ENCODE data around the gene GUCA1C. TPM values are rescaled to one million over a fixed set of nuclear protein-coding genes. Genes with fewer than 3 reads are reported as not detected.
A peak's percentile ranks its signal among the peaks of the same experiment; 100 is the strongest.

GUCA1C gene, protein sequence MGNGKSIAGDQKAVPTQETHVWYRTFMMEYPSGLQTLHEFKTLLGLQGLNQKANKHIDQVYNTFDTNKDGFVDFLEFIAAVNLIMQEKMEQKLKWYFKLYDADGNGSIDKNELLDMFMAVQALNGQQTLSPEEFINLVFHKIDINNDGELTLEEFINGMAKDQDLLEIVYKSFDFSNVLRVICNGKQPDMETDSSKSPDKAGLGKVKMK
- total RNA-seq = 0.19 TPM in 1 of 2 replicates, not detected in the other

DNA sequence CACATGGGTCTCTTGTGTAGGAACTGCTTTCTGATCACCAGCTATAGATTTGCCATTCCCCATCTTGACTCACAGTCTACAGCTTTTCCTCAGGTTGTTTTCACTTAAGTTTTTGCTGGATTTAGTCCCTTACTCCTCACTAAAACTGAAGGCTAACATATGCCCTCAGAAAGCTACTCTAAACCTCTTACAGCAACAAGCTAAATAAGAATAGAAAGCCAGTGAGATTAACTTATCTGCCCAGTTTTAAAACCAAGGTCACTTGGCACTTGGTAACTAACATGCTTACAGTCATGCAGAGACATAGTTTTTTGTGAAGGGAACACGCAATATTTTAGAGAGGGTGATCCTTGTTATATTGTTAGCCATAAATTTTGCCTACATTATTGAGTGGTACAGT is at the start of gene GUCA1C:
Gene GUCA1C, minus strand, starts transcription at position 180 of the 400 bp plus-strand sequence. Its CDS starts 117 bp downstream, at position 63.
- DNase-seq = no peak

DNA sequence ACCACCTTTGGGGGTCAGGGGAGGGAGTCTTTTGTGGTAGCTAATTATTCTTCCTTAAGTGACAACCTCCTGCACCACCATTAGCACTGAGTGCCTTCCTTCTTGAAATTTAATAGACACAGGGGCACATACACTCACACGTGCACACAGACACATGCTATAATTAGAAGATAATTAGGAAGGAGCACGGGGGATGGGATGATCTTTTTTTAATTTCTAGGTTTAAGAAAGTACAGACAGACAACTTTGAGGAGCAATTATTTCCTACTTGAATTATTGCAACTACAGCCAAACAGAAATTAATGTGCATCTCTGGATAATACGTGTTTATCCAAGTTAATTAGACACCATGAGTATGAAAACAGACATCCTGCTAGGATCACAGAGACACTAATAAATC is 44.8 kb upstream of the GUCA1C start:
- DNase-seq = no peak

DNA sequence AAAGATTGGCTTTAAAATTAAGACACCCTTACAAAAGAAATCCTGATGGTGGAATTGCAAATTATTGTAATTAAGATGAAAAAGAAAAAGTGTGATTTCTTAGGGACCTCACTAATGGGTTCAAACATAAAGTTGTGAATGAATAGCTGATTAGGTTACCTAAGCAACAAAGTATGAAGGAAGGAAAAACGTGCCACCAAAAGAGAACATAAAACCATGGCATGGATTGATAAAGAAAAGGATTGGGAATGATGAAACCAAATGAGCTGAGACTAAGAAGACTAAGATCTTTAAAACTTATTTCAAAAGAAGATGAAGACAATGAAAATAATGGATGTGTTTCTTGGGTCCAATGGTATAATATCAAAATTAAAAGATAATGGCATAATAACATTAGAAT is 32.2 kb upstream of the GUCA1C start:
- no peak for DNase-seq

DNA sequence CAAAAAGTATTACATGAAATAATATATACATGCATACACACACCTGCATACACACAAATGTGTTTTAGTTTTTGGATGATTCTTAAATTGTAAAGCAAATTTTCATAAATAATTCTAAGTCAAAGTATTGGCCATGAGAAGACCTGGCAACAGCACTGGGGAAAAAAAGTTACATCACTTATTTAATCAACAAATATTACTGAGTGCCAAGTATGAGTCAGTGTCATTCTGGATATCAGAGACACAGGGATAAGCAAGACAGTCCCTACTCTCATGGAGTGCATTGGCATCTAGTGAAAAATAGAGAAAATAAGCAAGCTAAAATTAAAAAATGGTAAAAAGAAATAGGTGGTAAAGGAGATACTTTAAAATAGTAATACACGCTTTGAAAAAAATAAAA is 29.4 kb upstream of the GUCA1C start:
- no peak for DNase-seq

DNA sequence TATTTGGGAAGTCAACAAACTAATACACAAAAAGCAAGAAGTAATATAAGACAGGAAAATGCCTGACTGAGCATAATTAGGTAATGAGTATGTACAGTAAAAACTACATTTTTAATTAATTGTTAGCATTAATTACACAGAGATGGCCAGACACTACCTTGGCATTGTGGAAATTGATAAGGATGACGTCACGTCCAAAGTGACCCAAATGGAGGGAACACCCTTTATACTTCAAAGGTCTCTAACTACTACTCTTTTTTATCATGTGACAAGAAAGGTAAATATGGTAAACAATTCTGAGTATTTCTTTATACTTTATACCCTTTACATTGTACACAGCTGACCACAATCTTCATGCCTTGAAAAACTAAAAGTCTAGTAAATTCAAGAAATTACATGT is 22.4 kb upstream of the GUCA1C start:
- no peak for DNase-seq

DNA sequence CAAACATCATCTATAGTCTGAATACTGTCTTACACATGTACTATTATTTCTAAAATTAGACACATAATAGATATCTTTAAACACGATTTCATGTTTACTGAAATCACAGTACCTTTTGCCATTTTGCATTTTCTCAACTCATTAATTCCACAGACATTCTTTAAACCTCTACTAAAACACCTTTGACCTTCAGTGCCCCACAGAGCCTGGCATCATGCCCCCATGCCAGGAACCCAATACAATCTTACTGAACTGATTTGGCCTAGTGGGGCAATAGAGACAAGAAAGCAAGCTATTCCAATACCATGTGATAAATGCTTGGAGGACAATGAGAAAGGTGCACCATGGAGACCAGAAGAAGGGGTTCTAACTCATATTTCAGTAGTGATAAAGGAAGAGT is 19.3 kb upstream of the GUCA1C start:
- no peak for DNase-seq

DNA sequence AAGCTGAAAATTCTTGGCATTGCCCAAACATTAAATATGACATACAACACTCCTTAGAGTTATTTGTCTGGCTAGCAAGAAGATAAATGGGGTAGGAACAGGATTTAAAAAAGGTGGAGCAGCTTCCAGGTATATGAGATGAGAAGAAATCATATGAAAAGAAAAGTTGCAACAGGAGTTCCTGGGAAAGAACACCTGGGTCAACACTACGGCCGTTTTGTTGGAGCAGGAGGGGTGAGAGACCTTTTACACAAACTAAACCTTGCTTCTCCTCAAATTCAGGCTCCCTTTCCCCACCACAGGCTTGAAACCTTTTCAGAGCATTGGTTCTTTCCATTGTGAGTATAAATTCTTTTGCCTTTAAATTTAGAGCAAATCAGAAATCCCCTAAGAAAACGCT is 18.8 kb upstream of the GUCA1C start:
- DNase-seq = no peak

DNA sequence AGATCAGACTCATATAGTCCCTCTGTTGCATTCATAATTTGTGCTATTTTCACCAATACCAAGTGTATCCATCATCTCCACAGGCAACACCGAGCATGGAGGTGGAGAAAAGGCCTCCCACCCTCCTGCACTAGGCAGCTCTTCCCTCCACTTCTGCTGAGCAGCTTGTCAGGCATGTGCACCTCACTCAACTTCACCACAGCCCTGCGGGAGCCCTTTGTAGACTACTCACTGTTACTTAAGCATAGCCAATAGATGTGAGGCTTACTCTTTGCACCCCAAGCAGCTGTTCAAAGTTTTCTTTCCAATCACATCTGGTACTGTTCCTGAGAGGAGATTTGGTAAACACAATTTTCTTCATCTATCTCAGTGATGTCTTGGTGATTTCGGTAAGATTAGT is 16.9 kb upstream of the GUCA1C start:
- no peak for DNase-seq

DNA sequence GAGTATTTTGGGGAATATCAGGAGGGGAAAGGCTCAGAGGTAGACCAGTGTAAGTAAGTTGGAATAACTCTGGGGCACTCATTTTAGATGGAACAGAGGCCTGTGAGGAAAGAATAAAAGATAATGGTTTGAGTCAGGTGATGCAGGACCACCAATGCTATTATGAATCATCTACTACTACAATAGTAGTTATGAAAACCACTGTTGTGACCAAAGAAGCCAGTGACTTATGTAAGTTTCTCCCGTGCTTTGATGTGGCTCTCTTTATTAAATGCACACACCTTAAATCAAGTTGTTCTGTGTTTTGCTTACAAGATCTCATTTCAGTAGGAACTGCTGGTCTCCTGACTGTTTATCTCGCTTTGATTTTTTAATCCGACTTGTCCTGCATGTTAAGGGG is 13.1 kb upstream of the GUCA1C start:
- DNase-seq = no peak

DNA sequence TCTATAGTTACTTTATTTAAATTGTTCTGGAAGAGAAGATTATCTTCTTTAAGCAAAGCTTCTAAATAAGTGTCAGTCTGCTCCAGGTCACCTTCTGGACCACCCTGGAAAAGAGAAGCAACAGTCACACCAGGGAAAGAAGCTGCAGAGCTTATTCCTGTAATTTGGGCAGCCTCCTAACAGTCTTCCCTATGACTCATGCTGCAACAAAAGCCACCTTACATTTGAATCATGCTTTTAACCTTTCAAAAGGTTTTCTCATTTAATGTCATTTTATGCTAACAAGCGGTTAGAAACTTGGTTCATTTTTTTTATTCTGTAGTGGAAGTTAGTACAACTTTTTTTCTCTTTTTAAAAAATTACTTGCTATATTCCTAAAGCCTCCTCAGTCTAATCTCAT is 5.3 kb upstream of the GUCA1C start:
- DNase-seq = no peak

DNA sequence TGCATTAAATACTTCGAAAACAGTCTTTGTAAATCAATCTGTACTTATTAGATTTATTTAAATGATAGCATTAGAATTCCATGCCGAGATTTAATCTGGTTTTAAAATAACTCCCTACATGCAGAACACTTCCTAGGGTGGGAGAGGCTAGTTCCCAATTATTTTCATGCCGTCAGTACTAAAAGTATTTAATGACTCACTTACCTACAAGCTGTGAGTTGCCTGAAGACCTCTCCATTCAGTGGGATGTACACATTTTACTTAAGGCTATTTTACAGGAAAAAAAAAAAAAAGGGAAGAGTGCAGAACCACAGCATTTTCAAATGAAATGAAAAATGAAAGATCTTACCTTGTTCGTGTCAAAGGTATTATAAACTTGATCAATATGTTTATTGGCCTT is 469 bp downstream of the GUCA1C start:
- no peak for DNase-seq

DNA sequence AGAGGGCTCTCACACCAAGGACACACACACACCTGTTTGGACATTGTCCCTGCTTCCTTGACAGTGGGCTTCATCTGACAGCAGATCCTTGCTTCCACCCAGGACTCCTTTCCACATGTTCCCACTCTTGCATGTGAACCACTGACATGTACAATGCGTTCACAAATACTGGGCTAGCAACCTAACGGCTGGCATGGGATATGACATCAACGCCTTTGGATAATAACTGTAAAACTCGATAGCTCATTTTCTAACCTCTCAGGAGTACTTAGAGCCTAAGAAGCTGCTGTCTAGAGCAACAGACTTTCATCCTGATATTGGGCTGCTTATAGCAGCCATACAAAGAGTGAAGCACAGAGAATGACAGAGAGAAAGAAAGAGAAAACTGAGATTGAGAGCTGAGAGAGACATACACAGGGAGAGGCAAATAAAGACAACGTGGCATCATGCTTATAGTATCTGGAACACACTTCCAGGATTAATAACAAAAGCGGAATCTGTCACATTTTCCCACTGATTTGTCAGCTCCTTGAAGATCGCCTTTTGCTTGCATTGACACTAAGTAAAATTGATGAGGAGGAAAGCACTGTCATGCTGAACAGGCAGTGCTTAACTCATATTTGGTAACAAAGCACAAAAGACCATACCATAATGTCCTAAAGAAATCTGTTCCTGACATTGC is 1.7 kb downstream of the GUCA1C start:
- no peak for DNase-seq

DNA sequence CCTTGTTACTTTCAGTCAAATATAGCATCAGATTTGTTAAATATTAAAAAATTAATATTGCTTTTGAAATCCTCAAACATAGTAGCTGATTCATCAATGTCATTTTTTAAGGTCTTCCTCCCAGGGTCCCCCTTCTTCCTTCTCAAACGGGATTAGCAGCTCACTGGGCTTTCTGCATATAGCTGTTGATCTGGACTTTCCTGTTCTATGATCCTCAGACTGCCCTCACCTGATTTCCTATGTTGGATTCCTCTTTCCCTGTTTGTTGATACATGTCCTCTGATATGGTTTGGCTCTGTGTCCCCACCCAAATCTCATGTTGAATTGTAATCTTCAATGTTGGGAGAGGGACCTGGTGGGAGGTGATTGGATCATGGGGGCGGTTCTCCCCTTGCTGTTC is 5.8 kb downstream of the GUCA1C start:
- no peak for DNase-seq

DNA sequence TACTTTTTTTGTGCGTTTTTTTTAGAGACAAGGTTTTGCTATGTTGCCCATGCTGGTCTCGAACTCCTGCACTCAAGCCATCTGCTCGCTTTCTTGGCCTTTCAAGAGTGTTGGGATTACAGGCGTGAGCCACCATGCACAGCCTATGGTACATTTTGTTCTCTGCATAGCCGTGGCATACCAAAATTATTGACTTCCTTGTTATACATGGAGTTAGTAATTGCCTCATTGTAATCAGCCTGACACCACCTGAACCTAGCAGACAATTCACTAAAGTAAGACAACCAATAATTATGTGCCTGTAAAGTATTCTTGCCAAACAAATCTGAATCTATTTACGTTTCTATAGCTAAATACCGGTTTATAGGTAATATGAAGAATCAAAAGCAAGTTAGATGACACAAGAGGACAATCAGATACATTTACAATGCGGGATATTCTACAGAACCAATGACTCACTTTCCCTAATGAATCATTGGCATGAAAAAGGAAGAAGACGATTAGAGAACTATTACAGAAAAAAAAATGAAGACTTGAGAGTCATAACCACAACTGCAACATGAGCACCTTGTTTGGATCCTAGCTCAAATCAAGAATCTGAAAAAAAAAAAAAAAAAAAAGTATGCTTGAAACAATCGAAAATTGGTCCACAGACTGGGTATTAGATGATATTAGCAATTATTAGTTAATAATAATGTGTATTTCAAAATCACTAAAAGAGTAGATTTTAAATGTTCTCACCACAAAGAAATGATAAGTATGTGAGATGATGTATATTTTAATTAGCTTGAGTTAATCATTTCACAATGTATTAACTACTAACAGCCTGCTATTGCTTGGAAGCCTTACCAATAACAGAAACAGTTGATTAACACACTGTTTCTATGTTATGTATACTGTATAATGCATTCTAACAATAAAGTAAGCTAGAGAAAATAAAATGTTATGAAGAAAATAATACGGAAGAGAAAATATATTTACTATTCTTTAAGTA is 7.1 kb downstream of the GUCA1C start:
- DNase-seq = no peak

DNA sequence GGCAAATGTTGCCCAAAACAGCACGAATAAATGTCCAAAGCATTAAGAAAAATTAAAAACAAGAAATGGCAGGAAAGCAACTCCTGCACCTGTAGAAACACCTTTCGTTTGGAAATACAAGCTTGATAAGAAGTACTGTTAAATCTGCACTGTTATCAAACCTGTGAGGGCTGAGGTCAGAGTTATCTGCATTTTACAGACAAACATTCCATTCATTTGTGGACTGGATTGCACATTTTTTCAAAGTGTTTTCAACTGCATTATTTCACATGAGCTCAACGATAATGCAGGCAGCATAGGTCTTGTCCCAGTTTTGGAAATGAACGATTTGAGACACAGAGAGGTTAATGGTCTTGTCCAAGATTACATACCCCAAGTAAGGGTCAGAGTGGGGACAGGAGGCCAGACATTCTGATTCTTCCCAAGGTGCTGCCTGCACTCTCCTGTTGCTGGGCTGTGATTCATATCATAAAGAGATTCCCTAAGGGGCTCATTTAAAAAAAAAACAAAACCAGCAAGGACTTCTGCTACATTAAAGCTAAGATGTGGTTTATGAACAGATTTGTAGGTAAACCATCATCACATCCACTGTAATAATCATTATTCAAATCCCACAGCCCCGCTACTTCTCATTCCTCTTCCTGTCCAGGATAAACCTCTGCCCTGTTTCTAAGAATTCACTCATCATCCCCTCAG is 13.0 kb downstream of the GUCA1C start:
- no peak for DNase-seq

DNA sequence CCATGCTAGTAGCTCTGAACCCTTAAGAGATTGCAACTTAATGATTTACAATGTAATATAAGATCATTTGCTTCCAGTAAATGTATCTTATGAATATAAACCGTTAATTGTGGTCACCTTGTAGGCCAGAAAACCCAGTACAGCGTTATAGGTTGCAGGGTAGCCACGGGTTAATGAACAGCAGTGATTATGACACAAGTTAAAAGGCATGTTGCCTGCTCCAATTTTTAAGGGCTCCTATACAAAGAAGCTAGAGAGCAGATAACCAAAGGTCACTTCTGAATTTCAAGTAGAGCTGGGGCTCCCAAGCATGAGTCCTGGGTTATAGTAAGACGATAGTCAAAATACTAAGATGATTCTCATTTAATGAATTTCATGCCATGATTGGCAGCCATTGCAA is 13.5 kb downstream of the GUCA1C start:
- DNase-seq = no peak

DNA sequence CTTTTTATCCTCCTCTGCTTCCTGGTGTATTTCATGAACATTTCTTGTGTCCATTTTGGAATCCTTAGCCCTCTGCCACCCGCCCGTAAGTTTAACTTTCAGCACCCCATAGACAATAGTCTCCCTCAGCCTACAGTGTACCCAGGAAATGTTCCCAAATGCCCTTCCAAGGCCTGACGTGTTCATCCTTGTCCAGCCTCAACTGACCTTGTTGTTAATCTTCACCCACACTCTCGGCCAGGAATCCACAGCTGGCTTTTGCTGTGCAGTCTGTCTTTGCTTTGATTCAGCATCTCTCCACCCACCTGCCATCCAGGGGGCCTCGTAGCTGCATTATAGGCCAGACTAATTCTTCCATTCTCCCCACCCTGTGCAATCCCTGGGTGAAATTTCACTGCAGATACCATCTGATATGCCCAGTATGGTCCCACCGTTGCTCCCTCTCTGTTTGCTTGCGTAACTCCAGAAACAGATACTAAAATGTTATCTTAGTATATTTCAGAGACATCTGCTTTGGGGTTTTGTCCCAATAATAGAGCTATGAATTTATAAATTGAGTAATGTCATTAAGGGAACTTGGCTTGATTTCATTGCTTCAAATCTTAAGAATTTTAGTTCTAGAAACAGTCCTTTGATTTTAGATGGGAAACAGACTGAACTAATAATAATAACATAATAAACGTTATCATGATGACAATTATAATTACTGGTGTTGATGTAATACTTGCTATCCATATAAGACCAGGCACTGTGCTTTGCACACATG is 16.6 kb downstream of the GUCA1C start:
- no peak for DNase-seq

DNA sequence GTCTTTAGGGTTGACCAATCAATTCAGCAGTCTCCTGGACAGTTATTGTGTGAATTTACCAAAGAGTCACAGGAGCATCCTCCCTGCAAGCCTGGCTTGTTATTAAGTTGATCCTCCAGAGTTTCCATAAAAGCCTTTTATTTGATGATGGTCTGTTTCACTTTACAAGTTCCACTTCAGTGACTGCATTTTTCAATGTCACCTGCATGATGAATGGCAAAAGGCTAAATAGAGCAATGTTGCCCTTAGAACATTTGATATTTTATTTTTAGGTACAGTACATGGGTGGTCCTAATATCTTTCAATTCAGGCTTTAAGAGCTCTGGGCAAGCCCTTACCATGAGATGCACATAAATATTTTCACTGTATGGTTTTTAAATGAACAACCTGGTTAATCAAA is 22.6 kb downstream of the GUCA1C start:
- no peak for DNase-seq

DNA sequence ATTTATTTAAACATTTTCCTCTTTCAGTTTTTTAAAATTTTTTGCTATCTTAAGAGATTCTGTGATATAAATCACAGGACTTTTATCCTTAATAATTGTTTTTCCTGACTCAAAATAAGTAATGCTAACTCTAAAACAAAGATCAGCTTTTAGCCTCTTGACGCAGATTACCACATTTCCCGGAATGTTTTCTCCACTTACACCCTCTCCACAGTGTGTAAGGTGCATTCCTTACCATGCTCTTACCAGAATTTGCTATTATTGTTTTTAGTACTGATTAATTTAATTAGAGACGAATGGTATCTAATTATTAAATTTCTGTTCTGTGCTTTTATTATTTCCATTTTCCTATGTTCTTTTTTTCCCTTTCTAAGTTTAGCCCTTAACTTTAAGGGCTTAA is 34.8 kb downstream of the GUCA1C start:
- DNase-seq = no peak

DNA sequence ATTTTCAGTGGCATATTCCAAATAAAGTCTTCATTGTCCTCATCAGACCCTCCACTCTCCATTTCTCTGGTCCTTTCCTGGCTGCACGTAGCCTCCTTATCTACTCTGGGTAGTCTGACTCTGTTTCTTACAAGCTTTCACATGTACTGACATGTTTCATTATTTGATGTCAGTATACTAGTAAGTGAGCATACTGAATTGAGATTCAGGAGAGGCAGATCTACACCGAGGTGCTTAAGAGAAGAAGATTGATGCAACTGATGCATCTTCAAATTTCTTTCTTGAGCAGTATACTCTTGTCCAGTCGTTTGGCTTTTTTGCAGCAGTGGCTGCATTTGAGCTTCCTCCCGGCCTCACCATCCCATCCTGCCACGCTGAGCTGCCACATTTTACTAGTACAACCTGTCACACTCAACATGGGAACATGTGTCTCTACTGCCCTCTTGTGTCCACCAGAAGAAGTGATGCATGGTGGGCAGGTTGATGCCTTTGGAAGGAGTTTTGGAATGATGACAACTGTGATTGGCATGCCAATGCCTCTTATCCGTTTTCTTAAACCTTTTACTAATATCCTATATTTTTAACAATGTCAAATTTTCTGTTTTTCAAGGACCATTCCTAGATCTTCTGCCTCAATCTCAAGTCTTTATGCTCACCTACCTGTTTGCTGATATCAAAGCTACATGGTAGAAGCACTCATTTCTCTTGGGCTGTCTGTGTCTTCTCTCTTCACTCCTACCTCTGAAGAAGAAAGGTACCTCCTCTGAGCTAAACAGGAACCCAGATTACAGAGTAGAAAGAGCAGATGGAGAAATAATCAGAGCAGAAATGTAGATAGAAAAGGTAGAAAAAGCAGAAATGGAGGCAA is 38.7 kb downstream of the GUCA1C start:
- peak; percentile 80 for DNase-seq

DNA sequence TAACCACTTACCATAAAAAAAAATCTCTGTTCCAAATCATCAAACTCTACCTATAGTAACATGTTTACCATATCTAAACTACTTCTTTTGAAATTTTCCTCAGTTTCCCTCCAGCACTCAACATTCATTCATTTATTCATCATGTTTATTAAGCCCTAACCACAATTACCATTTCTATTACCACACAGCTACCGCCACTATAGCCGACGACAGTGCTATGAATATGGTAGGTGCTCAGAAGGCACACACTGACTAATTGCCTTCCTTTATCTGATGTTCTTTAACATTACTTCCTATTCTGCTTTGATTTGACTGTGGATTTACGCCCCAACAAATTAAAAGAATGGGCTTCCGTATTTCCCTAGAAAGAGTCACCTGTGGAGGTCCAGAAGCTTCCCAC is 43.9 kb downstream of the GUCA1C start:
- no peak for DNase-seq

All from dermis blood vessel endothelial cell (primary cell).